ENCODE results near the gene IPO4.

The IPO4 gene

DNA sequence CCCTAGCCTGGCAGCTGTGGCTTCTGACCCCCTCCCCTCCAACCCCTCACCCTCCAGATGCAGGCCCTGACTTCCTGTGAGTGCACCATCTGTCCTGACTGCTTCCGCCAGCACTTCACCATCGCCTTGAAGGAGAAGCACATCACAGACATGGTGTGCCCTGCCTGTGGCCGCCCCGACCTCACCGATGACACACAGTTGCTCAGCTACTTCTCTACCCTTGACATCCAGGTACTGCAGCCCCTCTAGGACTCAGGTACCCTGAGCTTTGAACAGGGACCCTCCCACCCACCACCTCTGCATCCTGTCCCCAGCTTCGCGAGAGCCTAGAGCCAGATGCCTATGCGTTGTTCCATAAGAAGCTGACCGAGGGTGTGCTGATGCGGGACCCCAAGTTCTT lies 33.5 kb downstream of the IPO4 start:
- Histone ChIP-seq H3K4me1 (ENCODE audit: low read length) (no peaks in the 10 kb centered on the region), H3K9ac (ENCODE audit: low read length) (no peak overlapping the region), H3K9me3 (replicated peaks; ENCODE audit: insufficient read depth, low read length) (no peaks in the 10 kb centered on the region), H3K27me3 (replicated peaks; ENCODE audit: insufficient read depth, low read length) (no peaks in the 10 kb centered on the region), H3K4me2 (ENCODE audit: low read depth, low read length) (no peak overlapping the region), H3K36me3 (replicated peaks; ENCODE audit: insufficient read depth, low read length) (no peaks in the 10 kb centered on the region), H2AFZ (ENCODE audit: low read length) (no peak overlapping the region), H3K4me3 (ENCODE audit: low read length) (no peak overlapping the region), H3F3A (ENCODE audit: insufficient read depth, low read length) (no peaks in the 10 kb centered on the region), H3K79me2 (ENCODE audit: low read length) (no peaks in the 10 kb centered on the region), H3K9me2 (replicated peaks; ENCODE audit: insufficient read depth, low read length) (no peaks in the 10 kb centered on the region), H4K20me1 (ENCODE audit: insufficient read depth, low read length) (no peaks in the 10 kb centered on the region), H3K27ac (ENCODE audit: low read length) (no peak overlapping the region)
- TF ChIP-seq CTCF (IDR thresholded peaks at IDR 0.05; ENCODE audit: low read length) (no peak), EZH2phosphoT487 (IDR thresholded peaks at IDR 0.05; ENCODE audit: low read length) (no peak), EZH2 (optimal IDR thresholded peaks at IDR 0.05; ENCODE audit: low read depth, low read length) (no peak)
- DNase-seq = no peak

- Histone ChIP-seq H3K27ac (ENCODE audit: low read length) (no peak overlapping the region), H2AFZ (ENCODE audit: low read length) (no peak overlapping the region), H3K9me2 (replicated peaks; ENCODE audit: insufficient read depth, low read length) (no peaks in the 10 kb centered on the region), H3K27me3 (replicated peaks; ENCODE audit: insufficient read depth, low read length) (no peaks in the 10 kb centered on the region), H3K4me3 (ENCODE audit: low read length) (no peak overlapping the region), H4K20me1 (ENCODE audit: insufficient read depth, low read length) (no peaks in the 10 kb centered on the region), H3F3A (ENCODE audit: insufficient read depth, low read length) (peaks cover 5% of the 10 kb centered on the region; the same call in 1 of the 2 replicates), H3K4me2 (ENCODE audit: low read depth, low read length) (no peak overlapping the region), H3K79me2 (ENCODE audit: low read length) (peaks cover 20% of the 10 kb centered on the region), H3K9ac (ENCODE audit: low read length) (no peak overlapping the region), H3K36me3 (replicated peaks; ENCODE audit: insufficient read depth, low read length) (no peaks in the 10 kb centered on the region), H3K9me3 (replicated peaks; ENCODE audit: insufficient read depth, low read length) (no peaks in the 10 kb centered on the region), H3K4me1 (ENCODE audit: low read length) (peaks cover 7% of the 10 kb centered on the region)
- no peak for DNase-seq
- no peak for TF ChIP-seq EZH2 (optimal IDR thresholded peaks at IDR 0.05; ENCODE audit: low read depth, low read length)
- no peak for TF ChIP-seq CTCF (IDR thresholded peaks at IDR 0.05; ENCODE audit: low read length)
- TF ChIP-seq EZH2phosphoT487 (IDR thresholded peaks at IDR 0.05; ENCODE audit: low read length) = no peak
Measured at GRCh38 chr14:24151404-24152080, 37.1 kb downstream of the IPO4 start.

DNA sequence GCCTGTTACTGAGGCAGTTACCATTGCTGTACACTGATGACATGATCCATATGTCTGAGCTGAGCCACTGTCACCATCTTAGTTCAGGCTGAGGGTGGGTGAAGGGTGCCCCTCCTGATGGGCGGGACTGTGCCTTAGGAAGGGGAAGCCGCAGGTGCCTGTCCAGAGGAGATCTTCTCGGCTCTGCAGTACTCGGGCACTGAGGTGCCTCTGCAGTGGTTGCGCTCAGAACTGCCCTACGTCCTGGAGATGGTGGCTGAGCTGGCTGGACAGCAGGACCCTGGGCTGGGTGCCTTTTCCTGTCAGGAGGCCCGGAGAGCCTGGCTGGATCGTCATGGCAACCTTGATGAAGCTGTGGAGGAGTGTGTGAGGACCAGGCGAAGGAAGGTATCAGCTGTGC lies 37.6 kb downstream of the IPO4 start:
- no peaks in the 10 kb centered on the region for H3K9me3 ChIP-seq (replicated peaks; ENCODE audit: insufficient read depth, low read length)
- H2AFZ ChIP-seq (ENCODE audit: low read length) = no peak overlapping the region
- no peaks in the 10 kb centered on the region for H3K9me2 ChIP-seq (replicated peaks; ENCODE audit: insufficient read depth, low read length)
- peaks cover 7% of the 10 kb centered on the region for H3K4me1 ChIP-seq (ENCODE audit: low read length)
- H3K27me3 ChIP-seq (replicated peaks; ENCODE audit: insufficient read depth, low read length) = no peaks in the 10 kb centered on the region
- no peaks in the 10 kb centered on the region for H4K20me1 ChIP-seq (ENCODE audit: insufficient read depth, low read length)
- H3K4me2 ChIP-seq (ENCODE audit: low read depth, low read length) = no peak overlapping the region
- H3K36me3 ChIP-seq (replicated peaks; ENCODE audit: insufficient read depth, low read length) = no peaks in the 10 kb centered on the region
- no peak overlapping the region for H3K9ac ChIP-seq (ENCODE audit: low read length)
- H3K4me3 ChIP-seq (ENCODE audit: low read length) = no peak overlapping the region
- H3K27ac ChIP-seq (ENCODE audit: low read length) = no peak overlapping the region
- DNase-seq = no peak
- H3K79me2 ChIP-seq (ENCODE audit: low read length) = peaks cover 24% of the 10 kb centered on the region
- peaks cover 5% of the 10 kb centered on the region; the same call in 1 of the 2 replicates for H3F3A ChIP-seq (ENCODE audit: insufficient read depth, low read length)
- TF ChIP-seq EZH2phosphoT487 (IDR thresholded peaks at IDR 0.05; ENCODE audit: low read length) (no peak), EZH2 (optimal IDR thresholded peaks at IDR 0.05; ENCODE audit: low read depth, low read length) (no peak), CTCF (IDR thresholded peaks at IDR 0.05; ENCODE audit: low read length) (no peak)
